ENCODE data around the gene CTDSP2.

The CTDSP2 gene

DNA sequence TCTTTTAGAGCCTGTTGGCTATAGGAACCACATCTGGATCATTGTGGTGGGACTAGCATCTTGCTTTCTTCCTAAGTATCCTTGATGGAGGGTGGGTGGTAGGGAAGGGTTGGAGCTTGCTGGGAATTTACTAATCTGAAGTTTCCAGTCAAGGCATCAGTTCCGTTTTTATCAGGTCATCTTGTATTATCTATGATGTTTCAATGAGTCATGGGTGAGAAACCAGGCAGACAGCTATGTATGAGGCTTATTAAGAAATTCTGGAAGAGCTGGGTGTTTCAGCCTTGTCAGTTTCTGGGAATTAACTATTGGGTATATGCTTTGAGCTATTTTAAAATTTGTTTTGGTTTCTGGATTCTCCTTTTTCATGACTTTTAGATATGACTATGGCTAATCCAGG is 52.6 kb downstream of the CTDSP2 start:
- TF ChIP-seq NFRKB (IDR thresholded peaks at IDR 0.05) (no peak), SUZ12 (IDR thresholded peaks at IDR 0.05) (no peak), ELF4 (IDR thresholded peaks at IDR 0.05) (no peak), FOXM1 (IDR thresholded peaks at IDR 0.05; ENCODE audit: borderline replicate concordance) (no peak), BHLHE40 (IDR thresholded peaks at IDR 0.05; ENCODE audit: borderline replicate concordance) (no peak), TARDBP (IDR thresholded peaks at IDR 0.05) (no peak), FOXK2 (IDR thresholded peaks at IDR 0.05) (no peak), L3MBTL2 (conservative IDR thresholded peaks at IDR 0.05) (no peak), HDGF (IDR thresholded peaks at IDR 0.05; ENCODE audit: borderline replicate concordance) (no peak), SP1 (IDR thresholded peaks at IDR 0.05) (no peak), LEF1 (IDR thresholded peaks at IDR 0.05; ENCODE audit: borderline replicate concordance) (no peak), FOXA1 (IDR thresholded peaks at IDR 0.05) (no peak), CTBP1 (IDR thresholded peaks at IDR 0.05; ENCODE audit: borderline replicate concordance) (no peak), ZNF384 (IDR thresholded peaks at IDR 0.05) (no peak), ARNT (IDR thresholded peaks at IDR 0.05) (no peak)
- TF ChIP-seq, protein P1, sequence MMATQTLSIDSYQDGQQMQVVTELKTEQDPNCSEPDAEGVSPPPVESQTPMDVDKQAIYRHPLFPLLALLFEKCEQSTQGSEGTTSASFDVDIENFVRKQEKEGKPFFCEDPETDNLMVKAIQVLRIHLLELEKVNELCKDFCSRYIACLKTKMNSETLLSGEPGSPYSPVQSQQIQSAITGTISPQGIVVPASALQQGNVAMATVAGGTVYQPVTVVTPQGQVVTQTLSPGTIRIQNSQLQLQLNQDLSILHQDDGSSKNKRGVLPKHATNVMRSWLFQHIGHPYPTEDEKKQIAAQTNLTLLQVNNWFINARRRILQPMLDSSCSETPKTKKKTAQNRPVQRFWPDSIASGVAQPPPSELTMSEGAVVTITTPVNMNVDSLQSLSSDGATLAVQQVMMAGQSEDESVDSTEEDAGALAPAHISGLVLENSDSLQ (IDR thresholded peaks at IDR 0.05): no peak
- ChIA-PET CTCF (interaction anchor here (1.4 kb wide), 1 partner anchor 9 kb away, joined by 4 read pairs; no protein-coding TSS in a partner anchor), POLR2A (interaction anchor here (1.6 kb wide), 1 partner anchor 22 kb away, joined by 12 read pairs; the partner anchor contains the start of genes EEF1AKMT3 and METTL1)
- no peak for DNase-seq (ENCODE audit: extremely low spot score)

DNA sequence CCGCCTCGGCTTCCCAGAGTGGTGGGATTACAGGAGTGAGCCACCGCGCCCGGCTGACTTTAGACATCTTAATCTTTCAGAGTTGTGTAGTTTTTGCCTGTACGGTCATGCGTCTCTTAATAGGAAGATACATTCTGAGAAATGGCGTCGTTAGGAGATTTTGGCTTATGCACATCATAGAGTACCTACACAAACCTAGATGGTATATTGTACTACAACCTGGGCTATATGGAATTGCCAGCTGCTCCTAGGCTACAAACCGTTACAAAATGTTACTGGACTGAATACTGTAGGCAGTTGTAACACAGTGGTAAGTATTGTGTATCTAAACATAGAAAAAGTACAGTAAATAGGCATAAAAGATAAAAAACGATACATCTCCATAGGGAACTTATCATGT is 62.7 kb downstream of the CTDSP2 start:
- ChIA-PET CTCF (interaction anchor here (1.6 kb wide), 1 partner anchor 24 kb away, joined by 5 read pairs; no protein-coding TSS in a partner anchor), POLR2A (interaction anchor here (0.9 to 2.1 kb wide), 4 partner anchors 12 to 27 kb away, joined by 4 to 8 read pairs (median 6); partner anchors contain the start of genes EEF1AKMT3 and METTL1)
- TF ChIP-seq FOXA1 (IDR thresholded peaks at IDR 0.05) (no peak), SUZ12 (IDR thresholded peaks at IDR 0.05) (no peak), HDGF (IDR thresholded peaks at IDR 0.05; ENCODE audit: borderline replicate concordance) (no peak)
- no peak for DNase-seq (ENCODE audit: extremely low spot score)

DNA sequence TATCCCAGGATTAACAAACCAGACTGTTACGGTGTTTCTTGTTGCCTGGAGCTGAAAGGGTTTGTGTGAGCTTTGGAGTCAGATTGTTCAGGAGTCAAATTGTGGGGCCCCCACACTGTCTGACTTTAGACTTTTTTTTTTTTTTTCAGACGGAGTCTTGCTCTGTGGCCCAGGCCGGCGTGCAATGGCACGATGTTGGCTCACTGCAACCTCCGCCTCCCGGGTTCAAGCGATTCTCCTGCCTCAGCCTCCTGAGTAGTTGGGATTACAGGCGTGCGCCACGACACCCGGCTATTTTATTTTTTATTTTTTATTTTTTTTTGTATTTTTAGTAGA is 63.1 kb downstream of the CTDSP2 start:
- ChIA-PET POLR2A (interaction anchor here (0.7 to 3.1 kb wide), 11 partner anchors 9 to 120 kb away, joined by 3 to 28 read pairs (median 4); partner anchors contain the start of genes CDK4, EEF1AKMT3, METTL1 and TSPAN31), CTCF (interaction anchor here (1.0 to 1.6 kb wide), 4 partner anchors 9 to 24 kb away, joined by 3 to 5 read pairs (median 4); partner anchors contain the start of genes EEF1AKMT3 and METTL1)
- DNase-seq (ENCODE audit: extremely low spot score): no peak
- TF ChIP-seq FOXM1 (IDR thresholded peaks at IDR 0.05; ENCODE audit: borderline replicate concordance) (no peak), ELF4 (IDR thresholded peaks at IDR 0.05) (no peak), FOXK2 (IDR thresholded peaks at IDR 0.05) (no peak), HDGF (IDR thresholded peaks at IDR 0.05; ENCODE audit: borderline replicate concordance) (no peak), FOXA1 (IDR thresholded peaks at IDR 0.05) (no peak), ARNT (IDR thresholded peaks at IDR 0.05) (no peak), SUZ12 (IDR thresholded peaks at IDR 0.05) (no peak), BHLHE40 (IDR thresholded peaks at IDR 0.05; ENCODE audit: borderline replicate concordance) (no peak), ZNF384 (IDR thresholded peaks at IDR 0.05) (no peak), CTBP1 (IDR thresholded peaks at IDR 0.05; ENCODE audit: borderline replicate concordance) (no peak), SP1 (IDR thresholded peaks at IDR 0.05) (no peak), TARDBP (IDR thresholded peaks at IDR 0.05) (no peak), LEF1 (IDR thresholded peaks at IDR 0.05; ENCODE audit: borderline replicate concordance) (no peak), L3MBTL2 (conservative IDR thresholded peaks at IDR 0.05) (no peak), NFRKB (IDR thresholded peaks at IDR 0.05) (no peak)
- TF ChIP-seq, protein P1 (IDR thresholded peaks at IDR 0.05): no peak

DNA sequence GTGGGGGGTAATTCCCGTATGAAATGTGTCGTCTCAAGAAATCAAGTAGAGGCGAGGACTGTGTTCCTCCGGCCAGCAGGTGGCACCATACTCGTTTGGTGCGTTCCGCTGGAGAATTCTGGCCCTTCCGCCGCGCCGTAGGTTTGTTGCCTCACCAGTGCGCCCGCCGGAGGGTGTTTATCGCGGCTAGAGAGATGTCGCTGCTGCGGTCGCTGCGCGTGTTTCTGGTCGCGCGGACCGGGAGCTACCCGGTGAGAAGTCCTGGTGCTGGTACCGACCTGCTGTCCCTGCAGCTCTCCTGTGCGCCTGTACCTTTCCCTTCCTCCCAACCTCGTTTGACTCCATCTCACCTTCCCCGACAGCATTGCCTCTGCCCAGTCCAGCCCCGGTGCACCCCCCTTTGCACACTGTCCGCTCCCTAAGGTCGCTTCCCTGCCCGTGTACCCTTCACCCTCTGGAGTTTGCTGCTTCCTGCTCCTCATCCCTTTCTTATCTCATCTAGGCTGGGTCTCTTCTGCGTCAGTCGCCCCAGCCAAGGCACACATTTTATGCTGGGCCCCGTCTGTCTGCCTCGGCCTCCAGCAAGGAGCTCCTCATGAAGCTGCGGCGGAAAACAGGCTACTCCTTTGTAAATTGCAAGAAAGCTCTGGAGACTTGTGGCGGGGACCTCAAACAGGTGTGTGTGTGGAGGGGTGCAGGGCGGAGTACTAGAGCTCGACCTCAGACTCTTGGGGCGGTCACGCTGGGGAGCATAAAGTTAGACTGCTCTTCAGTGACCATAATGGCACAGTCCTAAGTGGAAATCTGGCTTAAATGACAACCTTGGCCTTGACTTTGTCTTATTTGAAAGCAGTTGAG is 63.7 kb downstream of the CTDSP2 start, which contains the start of gene TSFM:
Gene TSFM, plus strand, starts transcription at position 180 of the 858 bp plus-strand sequence. Its CDS starts 15 bp downstream, at position 195.
- TF ChIP-seq TARDBP (IDR thresholded peaks at IDR 0.05): no peak
- no peak for TF ChIP-seq FOXM1 (IDR thresholded peaks at IDR 0.05; ENCODE audit: borderline replicate concordance)
- TF ChIP-seq SUZ12 (IDR thresholded peaks at IDR 0.05): no peak
- no peak for TF ChIP-seq ZNF384 (IDR thresholded peaks at IDR 0.05)
- TF ChIP-seq ARNT (IDR thresholded peaks at IDR 0.05): no peak
- no peak for TF ChIP-seq HDGF (IDR thresholded peaks at IDR 0.05; ENCODE audit: borderline replicate concordance)
- no peak for TF ChIP-seq FOXA1 (IDR thresholded peaks at IDR 0.05)
- no peak for TF ChIP-seq LEF1 (IDR thresholded peaks at IDR 0.05; ENCODE audit: borderline replicate concordance)
- TF ChIP-seq L3MBTL2 (conservative IDR thresholded peaks at IDR 0.05): peak; percentile 34
- TF ChIP-seq NFRKB (IDR thresholded peaks at IDR 0.05): no peak
- peak; percentile 27; the same call in 1 of the 2 replicates for TF ChIP-seq ELF4 (IDR thresholded peaks at IDR 0.05)
- peak; percentile 58; the same call in 1 of the 2 replicates for TF ChIP-seq FOXK2 (IDR thresholded peaks at IDR 0.05)
- TF ChIP-seq, protein P1 (IDR thresholded peaks at IDR 0.05): no peak
- no peak for TF ChIP-seq BHLHE40 (IDR thresholded peaks at IDR 0.05; ENCODE audit: borderline replicate concordance)
- no peak for TF ChIP-seq CTBP1 (IDR thresholded peaks at IDR 0.05; ENCODE audit: borderline replicate concordance)
- TF ChIP-seq SP1 (IDR thresholded peaks at IDR 0.05): no peak
- POLR2A ChIA-PET: interaction anchor here (0.7 to 3.1 kb wide), 12 partner anchors 8 to 121 kb away, joined by 3 to 28 read pairs (median 4); partner anchors contain the start of genes AVIL, CDK4, EEF1AKMT3 and METTL1
- peak; percentile 87 for DNase-seq (ENCODE audit: extremely low spot score)
- CTCF ChIA-PET: interaction anchor here (1.0 to 1.6 kb wide), 4 partner anchors 9 to 23 kb away, joined by 3 to 5 read pairs (median 4); partner anchors contain the start of genes EEF1AKMT3 and METTL1

DNA sequence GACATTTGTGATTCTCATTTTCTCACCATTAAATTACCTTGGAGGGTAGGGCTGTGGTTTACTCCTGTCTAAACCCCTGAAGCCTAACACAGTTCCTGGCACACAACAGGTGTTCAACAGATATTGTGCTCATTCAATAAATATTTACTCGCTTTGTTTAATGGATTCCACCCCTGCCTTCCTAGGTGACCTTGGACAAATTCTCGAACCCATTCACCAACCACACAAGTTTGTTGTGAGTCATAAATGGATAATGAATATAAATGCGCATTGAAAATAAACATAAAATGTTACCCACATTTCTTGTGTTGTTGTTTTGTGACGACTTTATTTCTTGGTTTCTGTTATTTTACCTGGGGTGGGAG is 64.3 kb downstream of the CTDSP2 start:
- CTCF ChIA-PET: interaction anchor here (1.2 to 1.6 kb wide), 2 partner anchors 21 to 22 kb away, joined by 4 to 5 read pairs; no protein-coding TSS in a partner anchor
- TF ChIP-seq FOXM1 (IDR thresholded peaks at IDR 0.05; ENCODE audit: borderline replicate concordance): no peak
- TF ChIP-seq, protein P1 (IDR thresholded peaks at IDR 0.05): no peak
- no peak for TF ChIP-seq CTBP1 (IDR thresholded peaks at IDR 0.05; ENCODE audit: borderline replicate concordance)
- no peak for TF ChIP-seq ELF4 (IDR thresholded peaks at IDR 0.05)
- no peak for TF ChIP-seq NFRKB (IDR thresholded peaks at IDR 0.05)
- no peak for TF ChIP-seq BHLHE40 (IDR thresholded peaks at IDR 0.05; ENCODE audit: borderline replicate concordance)
- TF ChIP-seq LEF1 (IDR thresholded peaks at IDR 0.05; ENCODE audit: borderline replicate concordance): no peak
- no peak for TF ChIP-seq ZNF384 (IDR thresholded peaks at IDR 0.05)
- TF ChIP-seq L3MBTL2 (conservative IDR thresholded peaks at IDR 0.05): no peak
- no peak for TF ChIP-seq FOXK2 (IDR thresholded peaks at IDR 0.05)
- TF ChIP-seq SP1 (IDR thresholded peaks at IDR 0.05): no peak
- no peak for TF ChIP-seq SUZ12 (IDR thresholded peaks at IDR 0.05)
- no peak for TF ChIP-seq FOXA1 (IDR thresholded peaks at IDR 0.05)
- POLR2A ChIA-PET: interaction anchor here (1.0 to 3.1 kb wide), 8 partner anchors 10 to 121 kb away, joined by 3 to 28 read pairs (median 4); partner anchors contain the start of genes AVIL, EEF1AKMT3, METTL1 and TSPAN31
- DNase-seq (ENCODE audit: extremely low spot score): no peak
